BJ (cell line): ENCODE results near the gene CPNE7. TPM values are rescaled to one million over a fixed set of nuclear protein-coding genes. Genes with fewer than 3 reads are reported as not detected.

ENCODE experiments used
- CTCF ChIA-PET: fragments of 350-600 bp; formaldehyde crosslinking; extraction: SDS; loops from one replicate; lab custom pipeline; 2021; ENCODE audit warnings: antibody characterized with exemption, inconsistent platforms; lab: Yijun Ruan, JAX
- POLR2A ChIA-PET: fragments of 300-600 bp; sonication (Branson Sonifier 250); formaldehyde crosslinking; extraction: SDS; loops from one replicate; lab custom pipeline; 2021; ENCODE audit warnings: antibody characterized with exemption; lab: Charles Lee
- DNase-seq: peaks from one replicate; pipeline ENCODE4 v3.0.0-alpha.2; 2011; ENCODE audit warnings: low read depth
- H3K27me3 ChIP-seq: 2 replicates; pipeline ENCODE4 v1.6.0; 2011; ENCODE audit warnings: low read length; ENCODE audit not compliant: control insufficient read depth, insufficient read depth
- H3K36me3 ChIP-seq: 2 replicates; pipeline ENCODE4 v1.5.1; 2011; ENCODE audit warnings: low read length; ENCODE audit not compliant: control insufficient read depth, insufficient read depth
- H3K4me3 ChIP-seq: 2 replicates; pipeline ENCODE4 v1.5.1; 2011; ENCODE audit warnings: low read depth, mild to moderate bottlenecking, control low read depth, low read length
- polyA plus RNA-seq: library from polyadenylated mRNA; depleted of rRNA; stranded (reverse); fragments of >200 nt; gene quantifications from 2 replicates; pipeline ENCODE4 v1.2.3, GENCODE V29; 2011
- TF ChIP-seq, protein P1 (sequence below): IDR thresholded peaks from 2 replicates; pipeline ENCODE4 v1.5.1; 2011; ENCODE audit warnings: low read depth, mild to moderate bottlenecking, control low read depth, inconsistent platforms, low read length, moderate library complexity; ENCODE audit not compliant: insufficient read depth

The CPNE7 gene
- polyA plus RNA-seq, 1 experiment: 7.1 TPM

- Histone ChIP-seq H3K36me3 (no peaks in the 10 kb centered on the region), H3K4me3 (no peak overlapping the region), H3K27me3 (no peaks in the 10 kb centered on the region)
- POLR2A ChIA-PET: no interaction called here
- CTCF ChIA-PET: interaction anchor here (1.0 to 3.3 kb wide), 5 partner anchors 13 to 38 kb away, joined by 3 to 33 read pairs (median 5); no protein-coding TSS in a partner anchor
- no peak for DNase-seq
- TF ChIP-seq, protein P1, sequence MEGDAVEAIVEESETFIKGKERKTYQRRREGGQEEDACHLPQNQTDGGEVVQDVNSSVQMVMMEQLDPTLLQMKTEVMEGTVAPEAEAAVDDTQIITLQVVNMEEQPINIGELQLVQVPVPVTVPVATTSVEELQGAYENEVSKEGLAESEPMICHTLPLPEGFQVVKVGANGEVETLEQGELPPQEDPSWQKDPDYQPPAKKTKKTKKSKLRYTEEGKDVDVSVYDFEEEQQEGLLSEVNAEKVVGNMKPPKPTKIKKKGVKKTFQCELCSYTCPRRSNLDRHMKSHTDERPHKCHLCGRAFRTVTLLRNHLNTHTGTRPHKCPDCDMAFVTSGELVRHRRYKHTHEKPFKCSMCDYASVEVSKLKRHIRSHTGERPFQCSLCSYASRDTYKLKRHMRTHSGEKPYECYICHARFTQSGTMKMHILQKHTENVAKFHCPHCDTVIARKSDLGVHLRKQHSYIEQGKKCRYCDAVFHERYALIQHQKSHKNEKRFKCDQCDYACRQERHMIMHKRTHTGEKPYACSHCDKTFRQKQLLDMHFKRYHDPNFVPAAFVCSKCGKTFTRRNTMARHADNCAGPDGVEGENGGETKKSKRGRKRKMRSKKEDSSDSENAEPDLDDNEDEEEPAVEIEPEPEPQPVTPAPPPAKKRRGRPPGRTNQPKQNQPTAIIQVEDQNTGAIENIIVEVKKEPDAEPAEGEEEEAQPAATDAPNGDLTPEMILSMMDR: no peak
These were observed 26.3 kb downstream of the CPNE7 start for GRCh38 chr16:89601906-89602272.

DNA sequence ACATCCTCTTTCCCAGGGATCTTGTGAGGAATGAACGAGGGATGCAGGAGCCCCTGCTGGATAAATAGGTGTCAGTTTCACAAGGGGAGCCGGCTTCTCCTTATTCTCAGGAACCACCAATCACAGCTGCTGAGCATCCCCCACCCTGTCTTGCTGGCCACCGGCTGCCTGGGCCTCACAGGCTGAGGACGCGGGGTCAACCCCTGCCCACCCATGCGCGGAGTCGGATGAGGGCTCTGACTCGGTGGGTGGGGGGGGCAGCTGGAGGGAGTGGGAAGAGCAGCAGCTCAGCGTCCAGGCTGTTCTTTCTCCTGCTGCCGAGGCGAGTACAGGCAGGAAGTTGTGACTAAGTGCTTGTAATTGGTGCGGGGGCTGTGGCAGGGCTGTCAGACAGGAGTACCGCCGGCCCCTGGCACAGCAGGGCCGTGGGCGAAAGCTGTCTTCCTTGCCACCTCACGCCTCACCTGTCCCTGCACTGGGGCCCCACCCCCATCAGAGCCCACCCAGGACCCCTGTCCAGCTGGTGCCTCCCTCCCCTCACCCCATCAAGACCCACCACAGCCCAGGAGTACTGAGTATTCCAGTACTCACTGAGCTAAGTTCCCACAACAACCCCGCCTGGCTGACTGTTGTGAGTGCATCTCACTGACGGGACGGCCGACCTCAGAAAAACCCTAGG is 26.9 kb downstream of the CPNE7 start:
- TF ChIP-seq, protein P1: no peak
- ChIA-PET POLR2A (no interaction called here), CTCF (interaction anchor here (0.9 to 3.3 kb wide), 7 partner anchors 8 to 38 kb away, joined by 3 to 33 read pairs (median 3); no protein-coding TSS in a partner anchor)
- H3K36me3 ChIP-seq: no peaks in the 10 kb centered on the region
- peak; percentile 31 for DNase-seq
- no peak overlapping the region for H3K4me3 ChIP-seq
- no peaks in the 10 kb centered on the region for H3K27me3 ChIP-seq

- no peak for DNase-seq
- TF ChIP-seq, protein P1: no peak
- Histone ChIP-seq H3K36me3 (no peaks in the 10 kb centered on the region), H3K4me3 (no peak overlapping the region), H3K27me3 (no peaks in the 10 kb centered on the region)
- POLR2A ChIA-PET: no interaction called here
- CTCF ChIA-PET: interaction anchor here (0.9 to 3.3 kb wide), 7 partner anchors 9 to 39 kb away, joined by 3 to 33 read pairs (median 3); no protein-coding TSS in a partner anchor
These were observed 27.5 kb downstream of the CPNE7 start for GRCh38 chr16:89602952-89603590.

DNA sequence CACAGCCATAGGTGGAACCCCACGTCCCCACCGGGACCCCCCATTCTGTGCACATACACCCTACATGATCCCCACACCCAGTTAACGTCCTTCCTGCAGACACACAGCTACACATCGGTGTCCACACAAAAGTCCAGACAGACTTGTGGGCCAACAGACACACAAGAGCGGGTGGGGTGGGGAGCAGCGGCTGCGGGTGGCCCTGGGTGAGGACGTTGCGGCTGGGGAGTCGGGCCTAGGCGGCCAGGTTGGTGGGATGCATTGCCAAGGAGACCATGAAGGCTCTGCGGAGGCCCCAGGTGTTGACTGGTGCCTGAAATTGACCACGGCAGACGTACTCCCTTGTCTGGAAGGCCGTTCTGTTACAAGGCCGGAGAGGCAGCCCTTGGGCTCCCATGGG is 29.2 kb downstream of the CPNE7 start:
- CTCF ChIA-PET: no interaction called here
- DNase-seq: no peak
- Histone ChIP-seq H3K4me3 (no peak overlapping the region), H3K27me3 (no peaks in the 10 kb centered on the region), H3K36me3 (no peaks in the 10 kb centered on the region)
- POLR2A ChIA-PET: no interaction called here
- TF ChIP-seq, protein P1: no peak

GRCh38 chr16:89605186-89605970 is 29.8 kb downstream of the CPNE7 start:
- ChIA-PET CTCF (no interaction called here), POLR2A (no interaction called here)
- TF ChIP-seq, protein P1: no peak
- no peak overlapping the region for H3K4me3 ChIP-seq
- DNase-seq: no peak
- H3K27me3 ChIP-seq: no peaks in the 10 kb centered on the region
- H3K36me3 ChIP-seq: no peaks in the 10 kb centered on the region
